Measurements from ENCODE around the gene HS1BP3. TPM values are rescaled to one million over a fixed set of nuclear protein-coding genes. Genes with fewer than 3 reads are reported as not detected.

The HS1BP3 gene
- total RNA-seq, 1 experiment from 2014 or later: 12.8 TPM

DNA sequence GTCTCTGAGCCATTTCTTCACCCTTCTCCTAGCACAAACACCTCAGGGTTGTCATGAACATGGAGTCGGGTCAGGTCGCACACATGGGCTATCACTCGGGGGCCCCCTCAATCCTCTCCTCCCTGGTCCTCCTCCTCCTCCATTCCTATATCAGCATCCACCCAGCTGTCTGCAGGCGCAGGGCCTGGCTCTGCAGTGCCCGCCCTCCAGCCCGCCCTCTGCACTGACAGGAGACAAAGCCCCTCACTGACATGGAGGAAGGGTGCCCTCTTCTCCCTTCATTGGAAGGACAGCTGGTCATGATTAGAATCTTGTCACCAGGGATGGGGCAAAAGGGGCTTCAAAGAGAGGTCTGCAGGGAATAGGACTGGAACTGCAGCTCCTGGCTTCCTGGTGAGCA, 21.7 kb downstream of the HS1BP3 start:
- H3K4me2 ChIP-seq (ENCODE audit: low read depth, low read length, poor library complexity, severe bottlenecking): no peak overlapping the region
- H3K27me3 ChIP-seq (ENCODE audit: low read length): no peaks in the 10 kb centered on the region
- H3K9ac ChIP-seq (ENCODE audit: low read length): no peak overlapping the region
- no peaks in the 10 kb centered on the region for H3K79me2 ChIP-seq (ENCODE audit: low read length)
- no peak overlapping the region for H3K27ac ChIP-seq (ENCODE audit: low read length)
- H3K4me1 ChIP-seq (ENCODE audit: low read length): peaks cover 4% of the 10 kb centered on the region; the same call in 1 of the 2 replicates
- no peaks in the 10 kb centered on the region for H3K9me2 ChIP-seq (replicated peaks; ENCODE audit: insufficient read depth, low read length)
- no peaks in the 10 kb centered on the region for H3K9me3 ChIP-seq (ENCODE audit: low read length)
- no peak overlapping the region for H2AFZ ChIP-seq (ENCODE audit: low read length)
- no peaks in the 10 kb centered on the region for H3K36me3 ChIP-seq (ENCODE audit: insufficient read depth, low read length)
- H4K20me1 ChIP-seq (ENCODE audit: insufficient read depth, low read depth, low read length): peaks cover 6% of the 10 kb centered on the region; the same call in 1 of the 2 replicates
- H3K4me3 ChIP-seq (ENCODE audit: low read length): no peak overlapping the region
- DNase-seq: no peak

DNA sequence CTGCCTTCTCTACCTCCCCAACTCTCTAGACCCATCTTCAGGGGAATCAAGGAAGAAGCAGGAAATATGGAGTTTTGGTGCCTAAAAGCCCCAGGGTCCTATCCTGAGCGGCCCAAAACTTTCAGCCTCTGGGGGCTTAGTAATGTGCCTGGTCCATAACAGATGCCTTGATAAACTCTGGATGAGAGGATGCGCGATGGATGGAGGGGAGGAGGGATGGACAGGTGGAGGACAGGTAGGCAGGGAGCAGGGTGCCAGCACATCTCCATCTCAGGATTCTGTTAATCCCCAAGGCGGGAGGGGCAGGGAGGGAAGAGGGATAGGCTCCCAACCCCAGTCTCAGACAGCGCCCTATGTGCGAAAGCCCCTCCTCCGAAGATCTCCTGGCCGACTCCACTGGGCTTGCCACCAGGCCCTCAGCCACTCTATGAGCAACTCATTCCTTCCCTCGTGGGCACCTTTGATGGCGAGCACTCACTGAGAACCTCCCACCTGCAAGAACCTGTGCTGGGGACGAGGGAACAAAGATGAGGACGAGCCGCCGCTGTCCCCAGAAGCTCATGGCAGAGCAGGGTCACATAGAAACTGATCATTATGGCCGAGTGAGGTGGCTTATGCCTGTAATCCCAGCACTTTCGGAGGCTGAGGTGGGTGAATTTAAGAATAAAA, 23.1 kb downstream of the HS1BP3 start:
- H3K4me3 ChIP-seq (ENCODE audit: low read length): no peak overlapping the region
- no peaks in the 10 kb centered on the region for H3K9me3 ChIP-seq (ENCODE audit: low read length)
- peaks cover 4% of the 10 kb centered on the region; the same call in 1 of the 2 replicates for H3K4me1 ChIP-seq (ENCODE audit: low read length)
- no peak overlapping the region for H3K27ac ChIP-seq (ENCODE audit: low read length)
- H3K79me2 ChIP-seq (ENCODE audit: low read length): no peaks in the 10 kb centered on the region
- H3K36me3 ChIP-seq (ENCODE audit: insufficient read depth, low read length): no peaks in the 10 kb centered on the region
- H3K9me2 ChIP-seq (replicated peaks; ENCODE audit: insufficient read depth, low read length): no peaks in the 10 kb centered on the region
- H4K20me1 ChIP-seq (ENCODE audit: insufficient read depth, low read depth, low read length): peaks cover 6% of the 10 kb centered on the region; the same call in 1 of the 2 replicates
- H3K4me2 ChIP-seq (ENCODE audit: low read depth, low read length, poor library complexity, severe bottlenecking): no peak overlapping the region
- no peaks in the 10 kb centered on the region for H3K27me3 ChIP-seq (ENCODE audit: low read length)
- H2AFZ ChIP-seq (ENCODE audit: low read length): no peak overlapping the region
- no peak overlapping the region for H3K9ac ChIP-seq (ENCODE audit: low read length)
- DNase-seq: no peak

DNA sequence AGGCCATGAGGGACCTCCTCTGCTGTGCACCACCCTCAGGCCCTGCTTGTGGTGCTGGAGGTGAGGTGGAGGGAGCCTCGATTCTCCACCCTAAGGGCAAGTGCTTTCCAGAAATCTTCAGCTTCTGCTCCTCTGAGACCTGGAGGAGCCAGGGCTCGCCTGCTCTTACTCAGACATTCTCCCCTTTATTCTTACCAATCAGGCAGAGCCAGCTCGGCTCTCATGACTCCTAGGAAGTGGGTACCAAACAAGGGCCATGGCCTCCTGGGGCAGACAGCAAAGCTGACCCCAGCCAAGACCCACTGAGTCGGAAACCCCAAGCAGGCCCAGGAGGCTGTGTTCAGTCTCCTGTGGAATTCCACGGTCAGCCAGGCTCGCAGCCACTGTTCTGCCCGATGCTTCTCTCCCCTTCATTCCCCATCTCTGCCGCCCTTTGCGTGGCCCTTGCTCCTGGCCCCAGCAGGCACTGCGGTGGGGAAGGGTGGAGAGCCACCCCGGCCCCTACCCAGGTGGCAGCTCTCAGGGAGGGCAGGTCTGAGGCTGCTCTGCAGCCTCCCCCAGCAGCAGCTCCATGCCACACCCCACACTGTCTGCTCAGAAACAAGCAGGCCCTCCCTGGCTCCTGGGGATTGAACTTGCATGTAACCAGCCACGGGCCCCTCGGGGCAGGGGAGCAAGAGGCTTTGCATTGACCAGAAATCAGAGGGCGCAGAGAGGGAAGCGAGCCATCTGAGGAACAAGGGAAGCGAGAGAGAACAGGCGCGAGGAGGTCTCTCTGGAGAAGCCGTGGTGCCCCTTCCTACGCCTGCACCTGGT, 24.0 kb downstream of the HS1BP3 start:
- Histone ChIP-seq H3K36me3 (ENCODE audit: insufficient read depth, low read length) (no peaks in the 10 kb centered on the region), H3K79me2 (ENCODE audit: low read length) (no peaks in the 10 kb centered on the region), H2AFZ (ENCODE audit: low read length) (no peak overlapping the region), H3K4me3 (ENCODE audit: low read length) (no peak overlapping the region), H3K27ac (ENCODE audit: low read length) (no peak overlapping the region), H4K20me1 (ENCODE audit: insufficient read depth, low read depth, low read length) (0 out of 2 replicates have a peak, but pooled peaks cover 6% of the 10 kb centered on the region), H3K27me3 (ENCODE audit: low read length) (no peaks in the 10 kb centered on the region), H3K9ac (ENCODE audit: low read length) (no peak overlapping the region), H3K4me1 (ENCODE audit: low read length) (no peaks in the 10 kb centered on the region), H3K9me2 (replicated peaks; ENCODE audit: insufficient read depth, low read length) (no peaks in the 10 kb centered on the region), H3K4me2 (ENCODE audit: low read depth, low read length, poor library complexity, severe bottlenecking) (no peak overlapping the region), H3K9me3 (ENCODE audit: low read length) (no peaks in the 10 kb centered on the region)
- DNase-seq: no peak

DNA sequence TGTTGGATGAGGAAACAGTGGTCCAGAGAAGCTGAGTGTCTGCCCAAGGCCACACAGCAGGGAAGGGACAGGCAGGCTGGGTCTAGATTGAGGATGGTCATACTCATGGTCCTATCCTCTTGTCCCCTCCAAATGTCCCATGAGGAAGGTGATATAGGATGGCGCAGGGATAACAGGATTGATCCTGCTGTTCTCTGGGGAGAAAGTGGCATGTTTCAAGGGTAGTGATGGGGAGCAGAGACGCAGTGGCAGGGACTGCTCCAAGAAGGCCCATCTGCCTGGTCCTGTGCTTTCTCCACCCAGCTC, 24.6 kb downstream of the HS1BP3 start:
- Histone ChIP-seq H3K36me3 (ENCODE audit: insufficient read depth, low read length) (no peaks in the 10 kb centered on the region), H3K9me3 (ENCODE audit: low read length) (no peaks in the 10 kb centered on the region), H3K4me2 (ENCODE audit: low read depth, low read length, poor library complexity, severe bottlenecking) (no peak overlapping the region), H3K27me3 (ENCODE audit: low read length) (no peaks in the 10 kb centered on the region), H3K9me2 (replicated peaks; ENCODE audit: insufficient read depth, low read length) (no peaks in the 10 kb centered on the region), H3K4me3 (ENCODE audit: low read length) (no peak overlapping the region), H3K27ac (ENCODE audit: low read length) (no peak overlapping the region), H3K79me2 (ENCODE audit: low read length) (no peaks in the 10 kb centered on the region), H3K4me1 (ENCODE audit: low read length) (no peaks in the 10 kb centered on the region), H2AFZ (ENCODE audit: low read length) (no peak overlapping the region), H4K20me1 (ENCODE audit: insufficient read depth, low read depth, low read length) (0 out of 2 replicates have a peak, but pooled peaks cover 6% of the 10 kb centered on the region), H3K9ac (ENCODE audit: low read length) (no peak overlapping the region)
- DNase-seq: no peak

DNA sequence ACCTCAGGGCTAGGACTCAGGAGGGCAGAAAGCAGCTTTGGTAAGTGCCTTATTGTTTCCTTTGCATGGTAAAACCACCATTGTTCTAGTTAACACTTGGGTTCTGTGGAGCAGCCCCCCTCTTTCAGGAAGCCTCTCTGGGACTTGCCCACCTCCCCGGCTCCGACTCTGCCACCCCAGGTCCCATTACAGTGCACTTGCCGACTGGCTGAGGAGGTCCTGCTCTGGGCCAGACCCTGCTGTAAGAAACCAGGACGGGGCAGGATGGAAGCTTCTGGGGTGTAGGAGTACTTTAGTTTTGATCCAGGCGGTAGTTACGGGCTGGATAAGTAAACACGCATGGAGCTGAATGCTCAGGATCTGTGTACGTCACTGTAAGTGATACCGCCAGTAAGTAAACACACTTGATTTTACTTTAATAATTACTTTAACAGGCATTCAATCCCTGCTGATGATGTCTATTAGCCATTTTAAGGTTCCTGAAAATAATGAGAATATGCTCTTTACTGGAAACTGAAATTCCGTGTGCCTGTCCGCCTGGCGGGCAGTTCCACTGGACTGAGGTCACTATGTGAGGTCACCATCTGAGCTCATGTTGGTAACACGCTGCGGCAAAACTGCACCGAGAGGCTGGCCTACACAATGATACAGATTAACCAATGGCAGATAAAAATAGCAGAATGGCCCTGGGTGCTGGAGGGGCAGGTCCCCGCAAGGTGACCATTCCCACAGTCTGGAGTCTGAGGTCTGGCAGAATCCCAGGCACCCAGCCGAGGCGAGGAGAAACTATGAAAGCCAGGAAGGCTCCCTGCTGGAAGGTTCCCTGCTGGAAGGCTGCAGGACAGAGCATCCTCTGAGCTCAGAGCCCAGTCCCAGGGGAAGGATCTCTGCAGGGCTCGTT, 25.2 kb downstream of the HS1BP3 start:
- H3K27me3 ChIP-seq (ENCODE audit: low read length): no peaks in the 10 kb centered on the region

DNA sequence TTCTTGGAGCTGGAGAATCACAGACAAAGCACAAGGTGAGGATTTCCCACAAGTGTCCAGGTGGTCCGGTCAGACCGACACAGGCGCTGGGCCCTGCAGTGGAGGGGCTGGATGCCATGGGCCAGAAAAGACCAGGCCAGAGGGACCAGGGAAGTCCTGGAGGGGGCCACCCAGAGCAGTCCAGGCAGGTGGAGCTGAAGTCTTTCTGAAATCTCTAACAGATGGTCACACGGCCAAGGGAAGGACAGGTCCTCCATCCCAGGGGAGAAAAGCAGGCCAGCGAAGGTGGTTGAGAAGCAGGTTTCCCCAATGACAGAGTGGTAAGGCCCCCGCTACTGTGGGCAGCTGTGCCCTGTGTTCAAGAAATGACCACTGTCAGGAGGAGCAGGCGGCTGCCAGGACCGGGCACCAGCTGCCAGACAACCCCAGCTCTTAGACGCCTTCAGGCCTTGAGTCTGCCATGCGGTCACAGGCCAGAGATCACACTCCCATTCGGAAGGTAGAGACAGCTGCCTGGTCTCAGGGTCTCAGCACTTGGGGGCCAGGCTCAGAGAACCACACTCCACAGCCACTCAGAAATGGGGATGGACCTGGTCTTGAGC, 25.9 kb downstream of the HS1BP3 start:
- no peaks in the 10 kb centered on the region for H3K9me2 ChIP-seq (replicated peaks; ENCODE audit: insufficient read depth, low read length)
- H2AFZ ChIP-seq (ENCODE audit: low read length): no peak overlapping the region
- no peaks in the 10 kb centered on the region for H3K27me3 ChIP-seq (ENCODE audit: low read length)
- H3K4me3 ChIP-seq (ENCODE audit: low read length): no peak overlapping the region
- H3K9me3 ChIP-seq (ENCODE audit: low read length): no peaks in the 10 kb centered on the region
- H3K27ac ChIP-seq (ENCODE audit: low read length): no peak overlapping the region
- H4K20me1 ChIP-seq (ENCODE audit: insufficient read depth, low read depth, low read length): peaks cover 10% of the 10 kb centered on the region; the same call in 1 of the 2 replicates
- H3K4me2 ChIP-seq (ENCODE audit: low read depth, low read length, poor library complexity, severe bottlenecking): no peak overlapping the region
- DNase-seq: no peak
- no peaks in the 10 kb centered on the region for H3K36me3 ChIP-seq (ENCODE audit: insufficient read depth, low read length)
- H3K79me2 ChIP-seq (ENCODE audit: low read length): no peaks in the 10 kb centered on the region
- H3K4me1 ChIP-seq (ENCODE audit: low read length): no peaks in the 10 kb centered on the region
- no peak overlapping the region for H3K9ac ChIP-seq (ENCODE audit: low read length)

More for the DNA sequence above, 25.2 kb downstream of the HS1BP3 start:
- H2AFZ ChIP-seq (ENCODE audit: low read length): no peak overlapping the region
- H3K9me2 ChIP-seq (replicated peaks; ENCODE audit: insufficient read depth, low read length): no peaks in the 10 kb centered on the region
- H3K9ac ChIP-seq (ENCODE audit: low read length): no peak overlapping the region
- H3K36me3 ChIP-seq (ENCODE audit: insufficient read depth, low read length): no peaks in the 10 kb centered on the region
- H3K4me1 ChIP-seq (ENCODE audit: low read length): no peaks in the 10 kb centered on the region
- no peaks in the 10 kb centered on the region for H3K79me2 ChIP-seq (ENCODE audit: low read length)
- peaks cover 7% of the 10 kb centered on the region; the same call in 1 of the 2 replicates for H4K20me1 ChIP-seq (ENCODE audit: insufficient read depth, low read depth, low read length)
- H3K4me3 ChIP-seq (ENCODE audit: low read length): no peak overlapping the region
- no peak for DNase-seq
- H3K9me3 ChIP-seq (ENCODE audit: low read length): no peaks in the 10 kb centered on the region
- no peak overlapping the region for H3K27ac ChIP-seq (ENCODE audit: low read length)
- H3K4me2 ChIP-seq (ENCODE audit: low read depth, low read length, poor library complexity, severe bottlenecking): no peak overlapping the region

DNA sequence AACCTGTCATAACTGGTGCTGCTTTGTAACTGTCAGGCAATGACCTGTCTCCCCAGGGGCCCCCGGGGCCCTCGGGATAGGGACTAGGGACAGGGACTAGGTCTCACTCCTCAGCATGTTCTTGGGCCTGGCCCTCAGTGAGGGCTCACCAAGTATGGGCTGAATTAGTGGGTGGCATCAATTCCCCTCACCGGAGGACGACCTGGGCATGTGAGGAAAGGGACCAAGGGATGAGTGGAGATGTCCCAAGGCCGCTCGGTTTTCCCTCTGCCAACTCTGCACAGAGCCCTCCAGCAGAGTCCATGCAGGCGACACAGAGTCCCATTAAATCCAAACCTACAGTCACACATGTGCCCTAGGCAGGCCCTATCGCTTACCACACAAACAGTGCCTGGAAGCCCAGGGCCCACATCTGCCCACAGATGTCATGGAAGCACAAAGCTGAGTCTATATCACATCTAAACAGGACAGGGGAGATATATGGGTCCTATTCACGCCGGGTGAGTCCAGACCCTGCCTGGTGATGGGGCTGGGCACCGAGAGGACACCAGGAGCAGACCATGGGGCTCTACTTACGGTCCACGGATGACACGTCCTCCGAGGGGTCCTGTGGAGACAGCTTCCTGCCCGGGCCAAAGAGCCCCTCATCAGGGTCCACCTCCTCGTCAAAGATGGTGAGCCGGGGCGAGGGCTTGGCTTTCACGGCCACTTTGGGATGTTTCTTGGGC, 26.6 kb downstream of the HS1BP3 start:
- H3K36me3 ChIP-seq (ENCODE audit: insufficient read depth, low read length): no peaks in the 10 kb centered on the region
- no peak overlapping the region for H3K27ac ChIP-seq (ENCODE audit: low read length)
- no peaks in the 10 kb centered on the region for H3K27me3 ChIP-seq (ENCODE audit: low read length)
- H3K9ac ChIP-seq (ENCODE audit: low read length): no peak overlapping the region
- DNase-seq: no peak
- no peaks in the 10 kb centered on the region for H3K4me1 ChIP-seq (ENCODE audit: low read length)
- H3K4me2 ChIP-seq (ENCODE audit: low read depth, low read length, poor library complexity, severe bottlenecking): no peak overlapping the region
- H2AFZ ChIP-seq (ENCODE audit: low read length): no peak overlapping the region
- H3K9me2 ChIP-seq (replicated peaks; ENCODE audit: insufficient read depth, low read length): no peaks in the 10 kb centered on the region
- H3K9me3 ChIP-seq (ENCODE audit: low read length): no peaks in the 10 kb centered on the region
- peaks cover 10% of the 10 kb centered on the region; the same call in 1 of the 2 replicates for H4K20me1 ChIP-seq (ENCODE audit: insufficient read depth, low read depth, low read length)
- H3K4me3 ChIP-seq (ENCODE audit: low read length): no peak overlapping the region
- H3K79me2 ChIP-seq (ENCODE audit: low read length): no peaks in the 10 kb centered on the region
